Mesendoderm (in vitro differentiated cells): ENCODE measurements around the gene MOXD1.

Source experiments
- DNase-seq: peaks from one replicate; pipeline ENCODE4 v3.0.0; 2013
- H2AK5ac ChIP-seq: 2 replicates; pipeline ENCODE4 v1.6.1; 2013; ENCODE audit warnings: low read length, inconsistent platforms
- H2BK120ac ChIP-seq: 2 replicates; pipeline ENCODE4 v1.6.1; 2013; ENCODE audit warnings: low read depth, mild to moderate bottlenecking, low read length, moderate library complexity, mixed read lengths
- H2BK15ac ChIP-seq: replicated peaks from 2 replicates; pipeline ENCODE4 v1.6.1; 2013; ENCODE audit warnings: low read depth, mild to moderate bottlenecking, moderate library complexity
- H2BK5ac ChIP-seq: 2 replicates; pipeline ENCODE4 v1.6.1; 2013; ENCODE audit warnings: low read length, inconsistent platforms
- H3K18ac ChIP-seq: 2 replicates; pipeline ENCODE4 v1.6.1; 2013; ENCODE audit warnings: mild to moderate bottlenecking, low read length, mixed read lengths
- H3K23ac ChIP-seq: one replicate; pipeline ENCODE4 v1.6.1; 2013; ENCODE audit warnings: low read length
- H3K27ac ChIP-seq: 2 replicates; pipeline ENCODE4 v1.5.1; 2013; ENCODE audit warnings: low read depth, mild to moderate bottlenecking, inconsistent platforms, low read length, moderate library complexity
- H3K27me3 ChIP-seq: 2 replicates; pipeline ENCODE4 v1.6.1; 2013; ENCODE audit warnings: low read length, control low read depth, mild to moderate bottlenecking, inconsistent platforms; ENCODE audit not compliant: insufficient read depth, poor library complexity
- H3K36me3 ChIP-seq: 2 replicates; pipeline ENCODE4 v1.6.1; 2013; ENCODE audit warnings: low read length, inconsistent platforms; ENCODE audit not compliant: control insufficient read depth, insufficient read depth
- H3K4ac ChIP-seq: one replicate; pipeline ENCODE4 v1.6.1; 2013; ENCODE audit warnings: low read depth, mild to moderate bottlenecking, low read length, moderate library complexity
- H3K4me1 ChIP-seq: 2 replicates; pipeline ENCODE4 v1.6.1; 2013; ENCODE audit warnings: low read depth, low read length, inconsistent platforms; ENCODE audit not compliant: control insufficient read depth
- H3K4me2 ChIP-seq: 2 replicates; pipeline ENCODE4 v1.6.1; 2013; ENCODE audit warnings: low read length
- H3K4me3 ChIP-seq: 2 replicates; pipeline ENCODE4 v1.5.1; 2013; ENCODE audit warnings: mild to moderate bottlenecking, low read length
- H3K56ac ChIP-seq: one replicate; pipeline ENCODE4 v1.6.1; 2013; ENCODE audit warnings: low read length
- H3K79me1 ChIP-seq: 2 replicates; pipeline ENCODE4 v1.6.1; 2013; ENCODE audit warnings: low read length, inconsistent platforms
- H3K79me2 ChIP-seq: 2 replicates; pipeline ENCODE4 v1.6.1; 2013; ENCODE audit warnings: mild to moderate bottlenecking, low read length; ENCODE audit not compliant: control insufficient read depth, insufficient read depth
- H3K9ac ChIP-seq: 2 replicates; pipeline ENCODE4 v1.6.1; 2013; ENCODE audit warnings: low read length, inconsistent platforms
- H4K5ac ChIP-seq: one replicate; pipeline ENCODE4 v1.6.1; 2013; ENCODE audit warnings: low read length
- H4K8ac ChIP-seq: one replicate; pipeline ENCODE4 v1.6.1; 2013; ENCODE audit warnings: low read depth, mild to moderate bottlenecking, control low read depth, low read length, moderate library complexity
- WGBS: extraction: QIAGEN DNeasy Blood & Tissue Kit; methylation state at CpG from one replicate; pipeline ENCODE4 v1.1.7; 2013; ENCODE audit warnings: low lambda C conversion rate, missing lambda C conversion rate; ENCODE audit not compliant: insufficient coverage; ENCODE audit errors: extremely low coverage; 5-methylcytosine and 5-hydroxymethylcytosine counted together

The MOXD1 gene

DNA sequence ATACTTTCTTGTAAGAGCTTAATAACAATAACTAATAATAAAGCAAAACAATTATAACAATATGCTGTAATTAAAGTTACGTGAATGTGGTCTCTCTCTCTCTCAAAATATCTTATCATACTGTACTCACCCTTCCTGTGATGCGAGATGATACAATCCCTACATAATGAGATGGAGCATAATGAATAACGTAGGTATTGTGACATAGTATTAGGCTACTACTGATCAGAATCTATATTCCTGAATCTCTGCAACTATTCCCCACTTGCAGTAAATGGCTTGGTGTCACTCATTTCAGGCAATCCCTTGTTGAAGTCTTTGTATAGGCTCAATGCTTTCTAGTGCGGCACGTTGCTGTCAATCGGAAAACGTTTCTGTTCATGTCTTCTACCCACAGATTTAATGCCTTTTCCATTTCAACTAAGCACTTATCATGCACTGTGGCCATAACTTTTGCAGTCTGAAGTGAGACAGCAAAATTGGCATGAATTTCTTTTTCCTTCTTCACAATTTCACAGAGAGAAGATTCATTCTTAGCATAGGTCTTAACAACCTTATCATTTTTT lies 32.3 kb downstream of the MOXD1 start:
- H3K56ac ChIP-seq, result no peak overlapping the region
- H4K8ac ChIP-seq, result no peak overlapping the region
- DNase-seq, result no peak
- no peak overlapping the region for H4K5ac ChIP-seq
- H2BK5ac ChIP-seq, result no peak overlapping the region
- H3K79me1 ChIP-seq, result no peaks in the 10 kb centered on the region
- H3K4me1 ChIP-seq, result no peaks in the 10 kb centered on the region
- no peak overlapping the region for H3K23ac ChIP-seq
- no peak overlapping the region for H3K9ac ChIP-seq
- no peak overlapping the region for H3K27ac ChIP-seq
- no peak overlapping the region for H3K4me2 ChIP-seq
- no peak overlapping the region for H3K4ac ChIP-seq
- no peaks in the 10 kb centered on the region for H3K79me2 ChIP-seq
- WGBS, result no CpG with 5 or more reads among the region's 7 CpGs
- no peaks in the 10 kb centered on the region for H3K36me3 ChIP-seq
- H3K4me3 ChIP-seq, result no peak overlapping the region
- no peak overlapping the region for H3K18ac ChIP-seq
- no peak overlapping the region for H2AK5ac ChIP-seq
- H2BK15ac ChIP-seq, result no peak overlapping the region
- H2BK120ac ChIP-seq, result no peak overlapping the region
- no peaks in the 10 kb centered on the region for H3K27me3 ChIP-seq

DNA sequence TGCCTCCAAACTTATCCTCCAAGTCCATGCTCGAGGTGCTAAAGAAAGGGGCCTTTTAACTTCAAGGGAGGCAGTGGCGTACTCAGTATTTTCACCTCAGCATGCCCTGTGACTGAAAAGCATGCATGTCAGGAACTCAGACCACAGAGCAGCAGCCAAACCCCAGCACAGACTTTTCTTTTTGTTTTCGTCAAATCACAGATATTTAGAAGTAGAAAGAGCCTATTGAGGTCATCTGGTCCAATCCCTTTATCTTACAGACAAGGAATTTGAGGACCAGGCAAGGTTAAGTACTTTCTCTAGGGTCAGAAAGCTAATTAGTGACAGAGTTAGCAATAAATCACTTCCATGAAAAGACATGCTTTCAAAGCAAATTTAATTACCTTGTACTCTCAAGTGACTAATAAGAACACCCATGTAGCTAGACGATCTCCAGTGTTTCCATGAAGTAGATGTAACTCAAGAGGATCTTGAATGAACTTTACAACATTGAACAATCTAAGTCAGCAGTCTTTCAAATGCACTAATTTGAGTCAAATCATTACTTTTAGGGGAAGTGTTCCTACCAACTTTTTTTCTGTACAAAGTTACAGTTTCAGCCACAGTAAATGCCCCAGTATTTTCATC lies 35.9 kb downstream of the MOXD1 start:
- Histone ChIP-seq H4K8ac (no peak overlapping the region), H2BK15ac (no peak overlapping the region), H2BK5ac (no peak overlapping the region), H3K4ac (no peak overlapping the region), H4K5ac (no peak overlapping the region), H3K56ac (no peak overlapping the region), H2AK5ac (no peak overlapping the region), H3K9ac (no peak overlapping the region), H3K4me3 (no peak overlapping the region), H3K79me1 (no peaks in the 10 kb centered on the region), H3K4me2 (no peak overlapping the region), H3K23ac (no peak overlapping the region), H3K18ac (no peak overlapping the region), H3K27ac (no peak overlapping the region), H2BK120ac (no peak overlapping the region), H3K4me1 (no peaks in the 10 kb centered on the region), H3K79me2 (no peaks in the 10 kb centered on the region), H3K27me3 (no peaks in the 10 kb centered on the region), H3K36me3 (no peaks in the 10 kb centered on the region)
- WGBS, result no CpG with 5 or more reads among the region's 4 CpGs
- peak; percentile 7 for DNase-seq

DNA sequence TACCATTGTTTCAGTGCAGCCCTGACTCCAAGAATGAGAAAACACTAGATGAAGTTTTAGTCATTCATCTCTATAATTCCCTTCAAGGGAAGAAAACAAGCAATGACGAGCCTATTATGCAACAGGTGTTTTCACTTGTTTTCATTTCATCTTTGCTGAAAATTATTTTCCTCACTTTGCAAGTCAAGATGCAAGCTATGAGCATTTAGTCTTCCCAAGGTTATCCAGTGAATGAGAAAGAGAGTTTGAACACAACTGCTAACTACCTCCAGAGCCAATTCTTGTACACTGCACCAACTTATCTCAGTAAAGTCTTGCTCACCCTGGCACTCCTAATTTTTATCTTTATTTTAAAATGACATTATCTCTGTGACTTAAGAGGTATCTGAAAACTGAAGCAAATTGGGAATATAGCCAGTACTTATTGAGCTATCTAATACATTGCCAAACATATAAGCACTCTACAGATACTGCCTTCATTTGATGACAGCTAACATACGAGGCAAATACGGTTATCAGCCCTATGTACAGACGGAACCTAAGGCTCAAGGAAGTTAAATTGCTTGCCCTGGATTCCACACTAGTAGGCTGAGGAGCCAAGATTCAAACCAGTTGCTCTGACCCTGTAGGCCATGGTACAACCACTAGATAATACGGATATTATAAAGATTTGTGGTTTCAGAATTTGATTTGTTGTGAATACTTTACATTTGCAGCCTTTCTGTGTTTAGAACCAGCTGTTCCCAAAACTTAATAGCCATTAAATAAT lies 36.8 kb downstream of the MOXD1 start:
- H3K27ac ChIP-seq, result no peak overlapping the region
- H4K5ac ChIP-seq, result no peak overlapping the region
- DNase-seq, result no peak
- H2BK120ac ChIP-seq, result no peak overlapping the region
- no peak overlapping the region for H4K8ac ChIP-seq
- no peak overlapping the region for H3K4me2 ChIP-seq
- no peak overlapping the region for H3K4ac ChIP-seq
- H3K79me2 ChIP-seq, result no peaks in the 10 kb centered on the region
- no CpG with 5 or more reads among the region's 5 CpGs for WGBS
- H3K27me3 ChIP-seq, result no peaks in the 10 kb centered on the region
- no peak overlapping the region for H3K56ac ChIP-seq
- no peak overlapping the region for H3K18ac ChIP-seq
- H2BK15ac ChIP-seq, result no peak overlapping the region
- H2BK5ac ChIP-seq, result no peak overlapping the region
- H3K4me3 ChIP-seq, result no peak overlapping the region
- no peaks in the 10 kb centered on the region for H3K4me1 ChIP-seq
- no peak overlapping the region for H2AK5ac ChIP-seq
- H3K36me3 ChIP-seq, result no peaks in the 10 kb centered on the region
- no peak overlapping the region for H3K23ac ChIP-seq
- no peak overlapping the region for H3K9ac ChIP-seq
- no peaks in the 10 kb centered on the region for H3K79me1 ChIP-seq

DNA sequence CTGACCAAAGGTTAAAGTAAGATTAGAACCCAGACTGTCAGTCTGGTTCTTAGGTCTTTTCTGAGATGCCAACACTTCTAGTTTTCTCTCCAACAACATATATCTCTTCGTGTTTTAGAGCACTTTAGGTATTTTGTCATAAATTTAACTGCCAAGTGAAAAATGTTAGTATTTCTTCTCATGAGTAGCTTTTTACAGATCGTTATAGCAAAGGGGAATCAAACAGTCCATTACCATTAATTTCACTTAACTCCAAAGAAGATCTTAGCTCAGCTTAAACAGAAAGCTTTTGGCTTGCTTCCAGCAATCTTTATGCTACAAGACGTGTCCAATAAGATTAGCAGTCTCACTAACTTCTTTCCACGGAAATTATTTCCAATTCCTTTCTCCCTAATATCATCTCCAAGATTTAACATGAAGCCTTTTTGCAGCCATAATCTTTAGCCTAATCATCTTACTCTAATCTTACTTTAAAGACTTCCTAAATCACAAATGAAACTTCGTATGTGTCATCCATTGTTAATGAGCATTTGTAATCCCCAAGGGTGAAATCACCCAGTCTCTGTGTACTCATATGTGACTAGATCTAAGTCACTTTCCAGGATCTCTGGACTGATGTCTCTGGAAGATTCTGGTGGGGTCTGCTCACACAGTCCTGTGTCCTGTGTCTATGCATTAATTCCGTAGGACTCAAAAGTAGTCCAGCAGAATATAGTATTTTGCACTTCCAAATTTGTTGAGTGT lies 38.7 kb downstream of the MOXD1 start:
- Histone ChIP-seq H3K9ac (no peak overlapping the region), H3K79me1 (no peaks in the 10 kb centered on the region), H3K27ac (no peak overlapping the region), H3K36me3 (no peaks in the 10 kb centered on the region), H3K56ac (no peak overlapping the region), H3K4ac (no peak overlapping the region), H3K4me1 (no peaks in the 10 kb centered on the region), H3K79me2 (no peaks in the 10 kb centered on the region), H2BK15ac (no peak overlapping the region), H2BK5ac (no peak overlapping the region), H4K5ac (no peak overlapping the region), H3K4me3 (no peak overlapping the region), H2BK120ac (no peak overlapping the region), H3K18ac (no peak overlapping the region), H2AK5ac (no peak overlapping the region), H4K8ac (no peak overlapping the region), H3K23ac (no peak overlapping the region), H3K27me3 (no peaks in the 10 kb centered on the region), H3K4me2 (no peak overlapping the region)
- DNase-seq, result no peak
- no CpG with 5 or more reads among the region's 6 CpGs for WGBS

DNA sequence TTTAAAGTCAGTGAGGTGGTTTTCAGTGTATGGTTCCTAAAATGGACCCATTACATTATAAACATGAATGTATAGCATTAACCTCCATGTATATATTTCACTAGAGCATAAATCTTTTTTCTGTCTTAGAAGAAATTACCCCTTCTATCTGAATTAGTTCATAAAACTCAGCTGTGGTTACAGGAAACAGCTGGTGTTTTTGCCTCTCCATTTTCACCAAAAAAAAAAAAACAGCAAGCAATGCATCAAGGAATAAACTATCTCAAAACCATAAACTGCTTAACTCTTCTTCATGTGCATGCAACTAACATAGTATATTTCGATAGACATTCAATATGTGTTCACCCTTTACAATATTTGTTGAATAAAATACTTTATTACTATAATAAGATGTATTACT lies 40.2 kb downstream of the MOXD1 start:
- H2BK5ac ChIP-seq, result no peak overlapping the region
- H2BK15ac ChIP-seq, result no peak overlapping the region
- H3K4me3 ChIP-seq, result no peak overlapping the region
- H3K23ac ChIP-seq, result no peak overlapping the region
- H3K4ac ChIP-seq, result no peak overlapping the region
- H3K4me1 ChIP-seq, result no peaks in the 10 kb centered on the region
- no peak overlapping the region for H3K9ac ChIP-seq
- no peak overlapping the region for H3K4me2 ChIP-seq
- no CpG with 5 or more reads among the region's 1 CpG for WGBS
- H2AK5ac ChIP-seq, result no peak overlapping the region
- H3K36me3 ChIP-seq, result no peaks in the 10 kb centered on the region
- H3K27ac ChIP-seq, result no peak overlapping the region
- no peak overlapping the region for H4K5ac ChIP-seq
- H3K79me2 ChIP-seq, result no peaks in the 10 kb centered on the region
- H2BK120ac ChIP-seq, result no peak overlapping the region
- no peak overlapping the region for H3K18ac ChIP-seq
- H3K56ac ChIP-seq, result no peak overlapping the region
- no peaks in the 10 kb centered on the region for H3K27me3 ChIP-seq
- no peaks in the 10 kb centered on the region for H3K79me1 ChIP-seq
- DNase-seq, result no peak
- H4K8ac ChIP-seq, result no peak overlapping the region
